Tibial nerve (tissue), 3 donors: ENCODE measurements around the gene TLCD3A.

ENCODE experiments used
- POLR2A ChIP-seq, 2 donors: fragments of 450-650 bp; IDR thresholded peaks; one replicate each; pipeline ENCODE4 v1.6.1; 2017; ENCODE audit warnings: antibody characterized with exemption in 2 of 2, mild to moderate bottlenecking in 2 of 2, moderate library complexity in 2 of 2
- TF ChIP-seq, protein P1 (sequence below), 5 experiments: fragments of 200-600 bp in 3 of 5; fragments of 450-650 bp in 2 of 5; sonication (generic) in 3 of 5; IDR thresholded peaks; one replicate each; pipeline ENCODE4 v1.5.1; 2016 to 2019; ENCODE audit warnings: antibody characterized with exemption in 5 of 5, mild to moderate bottlenecking in 3 of 5, moderate library complexity in 2 of 5

DNA sequence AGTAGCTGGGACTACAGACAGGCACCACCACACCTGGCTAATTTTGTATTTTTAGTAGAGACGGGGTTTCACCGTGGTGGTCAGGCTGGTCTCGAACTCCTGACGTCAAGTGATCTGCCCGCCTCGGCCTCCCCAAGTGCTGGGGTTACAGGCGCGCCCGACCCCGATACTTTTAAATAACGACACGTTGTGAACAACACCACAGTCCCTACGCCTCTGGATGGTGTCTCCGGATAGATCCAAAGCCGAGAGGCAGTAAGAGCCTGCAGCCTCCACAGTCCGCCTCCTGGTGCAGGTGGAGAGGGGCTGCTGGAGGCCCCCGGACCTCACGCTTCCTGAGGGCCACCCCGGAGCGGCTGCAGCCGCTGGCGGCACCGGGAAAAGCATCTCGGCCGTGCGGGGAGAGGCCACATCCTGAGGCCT lies 741 bp upstream of the TLCD3A start:
- no peak for TF ChIP-seq POLR2A (IDR thresholded peaks at IDR 0.05)
- TF ChIP-seq, protein P1, sequence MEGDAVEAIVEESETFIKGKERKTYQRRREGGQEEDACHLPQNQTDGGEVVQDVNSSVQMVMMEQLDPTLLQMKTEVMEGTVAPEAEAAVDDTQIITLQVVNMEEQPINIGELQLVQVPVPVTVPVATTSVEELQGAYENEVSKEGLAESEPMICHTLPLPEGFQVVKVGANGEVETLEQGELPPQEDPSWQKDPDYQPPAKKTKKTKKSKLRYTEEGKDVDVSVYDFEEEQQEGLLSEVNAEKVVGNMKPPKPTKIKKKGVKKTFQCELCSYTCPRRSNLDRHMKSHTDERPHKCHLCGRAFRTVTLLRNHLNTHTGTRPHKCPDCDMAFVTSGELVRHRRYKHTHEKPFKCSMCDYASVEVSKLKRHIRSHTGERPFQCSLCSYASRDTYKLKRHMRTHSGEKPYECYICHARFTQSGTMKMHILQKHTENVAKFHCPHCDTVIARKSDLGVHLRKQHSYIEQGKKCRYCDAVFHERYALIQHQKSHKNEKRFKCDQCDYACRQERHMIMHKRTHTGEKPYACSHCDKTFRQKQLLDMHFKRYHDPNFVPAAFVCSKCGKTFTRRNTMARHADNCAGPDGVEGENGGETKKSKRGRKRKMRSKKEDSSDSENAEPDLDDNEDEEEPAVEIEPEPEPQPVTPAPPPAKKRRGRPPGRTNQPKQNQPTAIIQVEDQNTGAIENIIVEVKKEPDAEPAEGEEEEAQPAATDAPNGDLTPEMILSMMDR (IDR thresholded peaks at IDR 0.05), result no peak
